OCI-LY7 (cell line): Measurements from ENCODE around the gene PAK5. TPM values are rescaled to one million over a fixed set of nuclear protein-coding genes. Genes with fewer than 3 reads are reported as not detected.

Experiments used
- BruUV-seq: library from RNA; stranded (reverse); fragments of 400-500 nt; replicated peaks from 2 replicates; lab custom pipeline; 2021; lab: Mats Ljungman, UMichigan
- CTCF ChIA-PET: fragments of 300-600 bp; sonication (Branson Sonifier 250); formaldehyde crosslinking; loops from one replicate; lab custom pipeline; 2022; ENCODE audit warnings: antibody characterized with exemption; ENCODE audit not compliant: unreplicated experiment; lab: Charles Lee
- POLR2A ChIA-PET: fragments of 300-600 bp; sonication (Branson Sonifier 250); formaldehyde crosslinking; loops from one replicate; lab custom pipeline; 2022; ENCODE audit warnings: antibody characterized with exemption; lab: Charles Lee
- DNase-seq: peaks from one replicate; pipeline ENCODE4 v3.0.0-alpha.2; 2015; ENCODE audit warnings: low spot score
- H2AFZ ChIP-seq: fragments of 200-600 bp; sonication (generic), shearing (Covaris generic); 2 replicates; pipeline ENCODE4 v1.6.1; 2014; ENCODE audit warnings: mild to moderate bottlenecking, antibody characterized with exemption, low read length, moderate library complexity
- H3K27ac ChIP-seq: fragments of 200-600 bp; sonication (generic); 2 replicates; pipeline ENCODE4 v1.5.1; 2014; ENCODE audit warnings: mixed run types, low read depth, mild to moderate bottlenecking, moderate library complexity, low read length, inconsistent platforms; ENCODE audit not compliant: poor library complexity, severe bottlenecking
- H3K36me3 ChIP-seq: fragments of 200-600 bp; sonication (generic); 2 replicates; pipeline ENCODE4 v1.6.1; 2014; ENCODE audit warnings: mild to moderate bottlenecking, antibody characterized with exemption, low read length, moderate library complexity, mixed read lengths; ENCODE audit not compliant: insufficient read depth
- H3K4me1 ChIP-seq: fragments of 200-600 bp; sonication (generic); 2 replicates; pipeline ENCODE4 v1.5.1; 2014; ENCODE audit warnings: mild to moderate bottlenecking, low read length; ENCODE audit not compliant: insufficient read depth, poor library complexity, severe bottlenecking
- H3K4me2 ChIP-seq: fragments of 200-600 bp; sonication (generic); 2 replicates; pipeline ENCODE4 v1.6.1; 2014; ENCODE audit warnings: mild to moderate bottlenecking, low read length
- H3K4me3 ChIP-seq: fragments of 200-600 bp; sonication (generic); 2 replicates; pipeline ENCODE4 v1.5.1; 2014; ENCODE audit warnings: mild to moderate bottlenecking, low read depth, low read length; ENCODE audit not compliant: poor library complexity, severe bottlenecking
- H3K79me2 ChIP-seq: fragments of 200-600 bp; sonication (generic); 2 replicates; pipeline ENCODE4 v1.6.1; 2016; ENCODE audit warnings: low read depth, mild to moderate bottlenecking, low read length, moderate library complexity, mixed read lengths; ENCODE audit not compliant: insufficient read depth
- H3K9me2 ChIP-seq: fragments of 200-600 bp; sonication (generic); 2 replicates; pipeline ENCODE4 v1.6.1; 2016; ENCODE audit warnings: mild to moderate bottlenecking, low read length, mixed read lengths; ENCODE audit not compliant: insufficient read depth
- H3K9me3 ChIP-seq: fragments of 200-600 bp; sonication (generic); 2 replicates; pipeline ENCODE4 v1.6.1; 2014; ENCODE audit warnings: mild to moderate bottlenecking, mixed run types, low read length, mixed read lengths
- H4K20me1 ChIP-seq: fragments of 200-600 bp; sonication (generic); 2 replicates; pipeline ENCODE4 v1.6.1; 2014; ENCODE audit warnings: mild to moderate bottlenecking, antibody characterized with exemption, low read length, moderate library complexity, mixed read lengths; ENCODE audit not compliant: insufficient read depth
- CTCF ChIP-seq: fragments of 200-600 bp; sonication (generic); conservative IDR thresholded peaks from 2 replicates; pipeline ENCODE4 v1.5.1; 2014; ENCODE audit warnings: mild to moderate bottlenecking, antibody characterized with exemption, low read length, moderate library complexity, mixed read lengths
- EZH2phosphoT487 ChIP-seq: fragments of 200-600 bp; sonication (generic); IDR thresholded peaks from 2 replicates; pipeline ENCODE4 v1.6.1; 2018; ENCODE audit warnings: low read depth, borderline replicate concordance, mild to moderate bottlenecking, mixed run types, antibody characterized with exemption, low read length, moderate library complexity, mixed read lengths
- intact Hi-C: fragments of 100-400 bp; cut with micrococcal nuclease; formaldehyde crosslinking; loops from one replicate; pipeline ENCODE4 v1.10.0; 2022; ENCODE audit not compliant: unreplicated experiment
- total RNA-seq, 2 experiments: library from RNA; depleted of rRNA in 1 of 2; stranded (reverse); fragments of >200 nt in 1 of 2; shearing (Covaris generic) in 1 of 2; gene quantifications; 2 replicates each; pipeline ENCODE4 v1.2.3, GENCODE V29; 2014 to 2022

PAK5 gene
- total RNA-seq, 2 experiments from 2014 or later = not detected

- ChIA-PET POLR2A (interaction anchor here (0.7 kb wide), 1 partner anchor 447 kb away, joined by 7 read pairs; no protein-coding TSS in a partner anchor), CTCF (no interaction called here)
- Histone ChIP-seq H3K9me2 (no peaks in the 10 kb centered on the region), H3K9me3 (no peaks in the 10 kb centered on the region), H3K4me1 (no peaks in the 10 kb centered on the region), H2AFZ (no peak overlapping the region), H3K4me2 (no peak overlapping the region), H3K36me3 (no peaks in the 10 kb centered on the region), H4K20me1 (no peaks in the 10 kb centered on the region), H3K79me2 (no peaks in the 10 kb centered on the region), H3K27ac (no peak overlapping the region), H3K4me3 (no peak overlapping the region)
- DNase-seq = no peak
- intact Hi-C loops = no loop called here
- TF ChIP-seq EZH2phosphoT487 = no peak
- no peak for TF ChIP-seq CTCF
- no TSS peak for BruUV-seq
Measured at GRCh38 chr20:9677100-9677623, 161.7 kb downstream of the PAK5 start.

- Histone ChIP-seq H4K20me1 (no peaks in the 10 kb centered on the region), H3K27ac (no peak overlapping the region), H3K79me2 (no peaks in the 10 kb centered on the region), H2AFZ (no peak overlapping the region), H3K9me2 (no peaks in the 10 kb centered on the region), H3K4me2 (no peak overlapping the region), H3K9me3 (no peaks in the 10 kb centered on the region), H3K4me3 (no peak overlapping the region), H3K36me3 (no peaks in the 10 kb centered on the region), H3K4me1 (no peaks in the 10 kb centered on the region)
- BruUV-seq = no TSS peak
- intact Hi-C loops = no loop called here
- no peak for DNase-seq
- TF ChIP-seq CTCF (no peak), EZH2phosphoT487 (no peak)
- ChIA-PET CTCF (no interaction called here), POLR2A (no interaction called here)
Measured at GRCh38 chr20:9672981-9673380, 165.9 kb downstream of the PAK5 start.

GRCh38 chr20:9672027-9672426 lies 166.8 kb downstream of the PAK5 start:
- H2AFZ ChIP-seq = no peak overlapping the region
- H3K9me2 ChIP-seq = no peaks in the 10 kb centered on the region
- no peak for DNase-seq
- TF ChIP-seq EZH2phosphoT487 = no peak
- no peak for TF ChIP-seq CTCF
- no TSS peak for BruUV-seq
- H3K79me2 ChIP-seq = no peaks in the 10 kb centered on the region
- POLR2A ChIA-PET = interaction anchor here (0.9 kb wide), 1 partner anchor 127 kb away, joined by 3 read pairs; no protein-coding TSS in a partner anchor
- intact Hi-C loops = no loop called here
- H3K9me3 ChIP-seq = no peaks in the 10 kb centered on the region
- H3K36me3 ChIP-seq = no peaks in the 10 kb centered on the region
- H3K27ac ChIP-seq = no peak overlapping the region
- CTCF ChIA-PET = no interaction called here
- H3K4me1 ChIP-seq = no peaks in the 10 kb centered on the region
- H3K4me3 ChIP-seq = no peak overlapping the region
- no peaks in the 10 kb centered on the region for H4K20me1 ChIP-seq
- no peak overlapping the region for H3K4me2 ChIP-seq
